GM21786 (cell line): ENCODE results near the gene TRAFD1.

Experiments
- ATAC-seq: cut with Tn5 transposase; IDR thresholded peaks from one replicate; pipeline ENCODE4 v1.9.1; 2021; ENCODE audit not compliant: unreplicated experiment

The TRAFD1 gene

DNA sequence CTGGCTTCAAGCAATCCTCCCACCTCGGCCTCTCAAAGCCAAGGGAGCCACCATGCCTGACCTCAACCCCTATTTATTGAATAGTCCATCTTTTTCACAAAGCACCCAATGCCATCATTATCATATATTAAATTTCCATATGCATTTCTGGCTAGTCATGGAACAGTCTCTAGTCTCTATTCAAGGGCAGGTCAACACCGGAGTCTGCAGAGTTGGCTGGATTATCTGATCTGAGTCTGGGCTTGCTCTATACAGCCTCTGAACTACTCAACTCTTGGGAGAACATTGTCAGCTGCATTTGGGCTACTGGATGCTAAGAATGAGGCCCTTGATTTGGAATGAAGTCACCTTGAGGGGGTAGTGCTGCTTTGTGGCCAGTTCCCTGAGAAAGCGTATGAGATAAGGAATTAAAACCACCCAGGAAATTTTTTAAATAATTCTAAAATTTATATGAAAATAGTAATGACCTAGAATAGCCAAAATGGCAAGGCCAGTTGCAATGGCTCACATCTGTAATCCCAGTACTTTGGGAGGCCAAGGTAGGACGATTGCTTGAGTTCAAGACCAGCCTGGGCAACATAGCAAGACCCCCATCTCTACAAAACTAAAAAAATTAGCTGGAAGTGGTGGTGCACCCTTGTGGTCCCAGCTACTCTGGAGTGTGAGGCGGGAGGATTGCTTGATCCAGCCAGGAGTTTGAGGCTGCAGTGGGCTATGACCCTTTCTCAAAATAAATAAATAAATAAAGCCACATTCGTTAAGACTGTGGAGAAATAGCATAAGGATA lies 9.9 kb upstream of the TRAFD1 start:
- no peak for ATAC-seq

- ATAC-seq = no peak
Observed at GRCh38 chr12:112116232-112117060, 8.9 kb upstream of the TRAFD1 start.

DNA sequence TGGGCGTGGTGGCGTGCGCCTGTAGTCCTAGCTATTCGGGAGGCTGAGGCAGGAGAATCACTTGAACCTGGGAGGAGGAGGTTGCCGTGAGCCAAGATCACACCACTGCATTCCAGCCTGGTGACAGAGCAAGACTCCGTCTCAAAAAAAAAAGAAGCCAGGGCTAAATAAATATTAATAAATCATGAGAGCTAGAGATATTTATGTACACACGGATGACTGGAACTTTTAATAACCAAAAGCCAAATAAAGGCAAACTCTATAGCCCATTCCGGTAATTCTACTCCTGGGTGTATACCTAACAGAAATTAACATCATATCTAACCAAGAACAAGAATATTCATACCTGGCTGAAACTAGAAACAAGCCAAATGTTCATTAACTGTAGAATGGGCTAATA lies 7.7 kb upstream of the TRAFD1 start:
- ATAC-seq = no peak

- no peak for ATAC-seq
Observed at GRCh38 chr12:112121780-112122565, 3.4 kb upstream of the TRAFD1 start.

DNA sequence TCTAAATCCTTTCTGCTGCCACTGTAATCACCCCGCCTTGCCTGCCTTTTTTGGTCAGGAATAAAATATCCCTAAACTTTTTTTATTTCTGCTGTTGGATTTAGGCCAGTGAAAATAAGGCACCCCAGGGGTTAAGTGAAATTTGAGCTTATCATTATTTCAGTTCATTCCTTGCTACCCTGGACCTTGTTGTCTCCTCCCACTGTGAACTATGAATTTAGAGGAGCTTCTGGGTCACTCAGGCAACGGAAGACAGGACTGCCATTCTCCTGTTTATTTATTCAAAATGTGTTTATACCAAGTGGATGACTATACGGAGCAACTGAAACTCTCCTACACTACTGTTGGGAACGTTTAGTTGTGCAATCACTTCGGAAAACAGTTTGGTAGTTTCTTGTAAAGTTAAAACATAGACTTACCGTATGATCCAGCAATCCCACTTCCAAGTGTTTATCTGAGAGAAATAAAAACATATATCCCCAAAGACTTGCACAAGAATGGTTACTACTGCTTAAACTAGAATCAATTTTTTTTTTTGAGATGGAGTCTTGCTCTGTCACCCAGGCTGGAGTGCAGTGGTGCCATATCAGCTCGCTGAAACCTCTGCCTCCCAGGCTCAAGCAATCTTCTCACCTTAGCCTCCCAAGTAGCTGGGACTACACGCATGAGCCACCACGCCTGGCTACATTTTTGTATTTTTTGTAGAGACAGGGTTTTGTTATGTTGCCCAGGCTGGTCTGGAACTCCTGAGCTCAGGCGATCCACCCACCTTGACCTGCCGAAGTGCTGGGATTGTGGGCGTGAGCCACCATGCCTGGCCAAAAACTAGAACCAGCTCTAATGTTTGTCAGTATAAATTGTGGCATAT lies 2.3 kb upstream of the TRAFD1 start:
- no peak for ATAC-seq

DNA sequence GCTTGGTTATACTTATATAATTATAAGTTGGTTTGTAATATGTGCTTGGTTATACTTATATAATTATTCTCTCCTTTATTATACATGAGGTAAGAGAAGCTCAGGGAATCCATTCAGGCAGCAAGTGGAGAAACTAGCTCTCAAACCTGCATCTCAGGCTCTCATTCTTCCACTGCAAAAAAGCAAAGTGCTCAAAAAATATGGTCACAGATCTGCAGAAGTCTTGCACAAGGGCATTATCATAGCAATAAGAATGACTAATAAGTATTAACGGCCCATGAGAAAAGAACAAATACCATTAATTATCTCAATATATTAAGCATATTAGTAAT lies 476 bp upstream of the TRAFD1 start:
- ATAC-seq = no peak

DNA sequence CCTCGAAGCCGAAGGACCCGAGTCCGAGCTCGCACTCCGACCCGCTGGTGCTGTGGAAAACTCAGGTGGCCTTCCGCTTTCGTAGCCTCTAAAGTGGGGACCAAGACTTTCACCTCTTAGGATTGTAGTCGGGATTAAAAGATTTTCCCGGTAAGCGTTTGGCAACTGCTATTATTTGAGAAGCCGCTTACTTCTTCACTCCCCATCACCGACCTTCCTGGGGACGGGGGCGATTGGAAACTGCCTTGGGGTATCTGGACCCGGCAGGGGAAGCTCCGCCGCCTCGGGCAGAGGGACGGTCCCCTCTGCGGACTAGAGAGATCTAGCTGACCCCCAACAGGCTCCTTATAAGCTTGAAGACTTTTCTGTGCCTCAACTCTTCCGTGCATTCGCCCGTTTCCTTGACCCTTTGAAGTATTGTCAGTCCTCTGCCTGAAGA lies 659 bp downstream of the TRAFD1 start:
- ATAC-seq = no peak

- no peak for ATAC-seq
Observed at GRCh38 chr12:112126911-112127310, 1.6 kb downstream of the TRAFD1 start.

DNA sequence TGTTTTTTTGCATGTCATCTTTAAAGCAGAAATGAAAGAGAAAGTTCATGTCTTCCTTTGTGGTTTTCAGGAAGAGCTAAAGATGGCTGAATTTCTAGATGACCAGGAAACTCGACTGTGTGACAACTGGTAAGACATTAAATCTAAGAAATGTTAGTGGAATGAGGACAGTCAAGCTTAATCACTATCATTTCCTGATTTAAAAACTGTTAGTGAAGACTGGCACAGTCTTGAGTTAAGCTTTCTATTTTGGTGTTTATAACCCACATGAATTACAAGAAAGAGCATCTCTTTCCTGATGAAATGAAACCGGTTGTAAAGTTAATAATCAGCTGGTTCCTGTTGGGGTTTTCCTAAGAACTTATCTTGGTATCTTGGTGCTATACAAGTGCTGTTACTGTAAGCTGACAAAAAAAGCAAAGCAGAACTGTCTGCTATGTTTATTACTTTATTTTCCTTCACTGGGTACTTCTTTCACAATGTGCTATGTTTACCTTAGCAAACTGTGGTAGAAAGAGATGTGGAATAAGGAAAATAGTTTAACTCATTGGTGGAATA lies 5.2 kb downstream of the TRAFD1 start:
- ATAC-seq = peak; percentile 64

DNA sequence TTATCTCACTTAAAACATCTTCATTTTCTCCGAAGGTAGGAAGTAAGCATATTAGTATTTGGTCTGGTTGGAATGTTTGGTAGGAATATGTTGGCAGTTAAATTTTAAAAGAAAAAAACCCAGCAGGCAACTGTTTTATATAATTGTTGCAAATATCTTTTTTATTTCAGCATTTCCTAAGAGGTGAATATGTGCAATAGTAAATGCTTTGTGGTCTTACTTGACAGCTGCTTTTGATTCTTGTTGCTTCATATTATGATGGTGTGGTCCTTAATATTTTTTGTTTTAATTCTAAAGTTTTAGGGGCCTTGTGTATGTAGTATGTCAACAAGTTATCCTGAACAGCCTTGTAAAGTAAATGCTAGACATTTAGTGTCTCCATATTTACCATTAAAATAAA lies 6.3 kb downstream of the TRAFD1 start:
- no peak for ATAC-seq

DNA sequence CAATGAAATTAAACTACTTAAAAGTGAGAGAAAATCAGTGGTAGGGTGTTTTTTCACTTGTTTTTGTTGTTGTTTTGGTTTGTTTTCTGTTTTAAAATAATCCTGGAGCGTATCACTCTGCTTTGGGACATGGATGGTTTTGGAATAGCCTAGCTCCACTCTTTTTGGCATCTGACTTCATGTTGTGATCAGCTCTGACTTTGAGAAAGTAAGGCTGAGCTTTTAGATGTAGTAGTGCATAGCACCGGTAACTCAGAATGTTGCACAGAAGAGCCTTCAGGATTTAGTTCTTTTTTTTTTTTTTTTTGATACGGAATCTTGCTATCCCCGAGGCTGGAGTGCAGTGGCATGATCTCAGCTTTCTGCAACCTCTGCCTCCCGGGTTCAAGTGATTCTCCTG lies 8.1 kb downstream of the TRAFD1 start:
- no peak for ATAC-seq

- ATAC-seq = no peak
Observed at GRCh38 chr12:112134731-112135130, 9.4 kb downstream of the TRAFD1 start.

DNA sequence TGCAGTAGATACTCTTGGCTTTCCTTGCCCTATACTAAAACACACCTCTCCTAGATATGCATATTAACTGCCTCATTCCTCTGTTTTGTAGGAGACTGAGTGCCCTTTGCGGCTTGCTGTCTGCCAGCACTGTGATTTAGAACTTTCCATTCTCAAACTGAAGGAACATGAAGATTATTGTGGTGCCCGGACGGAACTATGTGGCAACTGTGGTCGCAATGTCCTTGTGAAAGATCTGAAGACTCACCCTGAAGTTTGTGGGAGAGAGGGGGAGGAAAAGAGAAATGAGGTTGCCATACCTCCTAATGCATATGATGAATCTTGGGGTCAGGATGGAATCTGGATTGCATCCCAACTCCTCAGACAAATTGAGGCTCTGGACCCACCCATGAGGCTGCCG lies 15.4 kb downstream of the TRAFD1 start:
- ATAC-seq = no peak

DNA sequence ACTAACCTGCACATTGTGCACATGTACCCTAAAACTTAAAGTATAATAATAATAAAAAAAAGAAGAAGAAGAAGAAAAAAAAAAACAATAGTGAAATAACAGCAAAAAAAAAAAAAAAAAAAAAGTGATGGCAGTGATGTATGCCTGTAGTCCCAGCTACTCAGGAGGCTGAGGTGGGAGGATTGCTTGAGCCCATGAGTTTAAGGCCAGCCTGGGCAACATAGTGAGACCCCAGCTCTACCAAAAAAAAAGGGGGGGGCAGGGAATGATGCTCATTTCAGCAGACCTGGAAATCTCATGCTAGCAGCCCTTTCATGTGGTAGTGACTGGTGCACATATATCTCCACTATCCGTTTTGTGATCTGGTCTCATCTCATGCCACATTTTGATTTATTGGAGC lies 20.8 kb downstream of the TRAFD1 start:
- ATAC-seq = no peak

GRCh38 chr12:112148031-112148513 lies 22.7 kb downstream of the TRAFD1 start:
- ATAC-seq = no peak

GRCh38 chr12:112149596-112149995 lies 24.2 kb downstream of the TRAFD1 start:
- ATAC-seq = no peak

DNA sequence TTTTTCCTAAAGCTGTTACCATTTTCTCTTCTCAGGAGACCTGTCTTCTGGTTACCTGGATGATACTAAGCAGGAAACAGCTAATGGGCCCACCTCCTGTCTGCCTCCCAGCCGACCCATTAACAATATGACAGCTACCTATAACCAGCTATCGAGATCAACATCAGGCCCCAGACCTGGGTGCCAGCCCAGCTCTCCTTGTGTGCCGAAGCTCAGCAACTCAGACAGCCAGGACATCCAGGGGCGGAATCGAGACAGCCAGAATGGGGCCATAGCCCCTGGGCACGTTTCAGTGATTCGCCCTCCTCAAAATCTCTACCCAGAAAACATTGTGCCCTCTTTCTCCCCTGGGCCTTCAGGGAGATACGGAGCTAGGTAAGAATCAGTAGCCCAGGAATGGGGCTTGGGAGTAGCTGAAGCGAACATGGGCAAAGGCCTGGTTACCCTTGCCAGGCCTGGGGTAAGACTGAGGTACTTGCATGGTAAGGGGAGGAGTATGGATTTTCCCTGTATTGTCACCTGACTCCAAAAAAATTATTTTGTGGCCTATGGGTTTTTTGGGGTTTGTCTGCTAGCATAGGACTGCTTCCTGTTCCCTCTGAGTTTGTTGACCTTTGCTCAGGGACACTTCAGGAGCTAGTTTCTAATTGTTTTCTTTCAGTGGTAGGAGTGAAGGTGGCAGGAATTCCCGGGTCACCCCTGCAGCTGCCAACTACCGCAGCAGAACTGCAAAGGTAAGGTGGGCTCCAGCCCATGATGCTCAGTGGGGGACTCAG lies 26.6 kb downstream of the TRAFD1 start:
- ATAC-seq = no peak

DNA sequence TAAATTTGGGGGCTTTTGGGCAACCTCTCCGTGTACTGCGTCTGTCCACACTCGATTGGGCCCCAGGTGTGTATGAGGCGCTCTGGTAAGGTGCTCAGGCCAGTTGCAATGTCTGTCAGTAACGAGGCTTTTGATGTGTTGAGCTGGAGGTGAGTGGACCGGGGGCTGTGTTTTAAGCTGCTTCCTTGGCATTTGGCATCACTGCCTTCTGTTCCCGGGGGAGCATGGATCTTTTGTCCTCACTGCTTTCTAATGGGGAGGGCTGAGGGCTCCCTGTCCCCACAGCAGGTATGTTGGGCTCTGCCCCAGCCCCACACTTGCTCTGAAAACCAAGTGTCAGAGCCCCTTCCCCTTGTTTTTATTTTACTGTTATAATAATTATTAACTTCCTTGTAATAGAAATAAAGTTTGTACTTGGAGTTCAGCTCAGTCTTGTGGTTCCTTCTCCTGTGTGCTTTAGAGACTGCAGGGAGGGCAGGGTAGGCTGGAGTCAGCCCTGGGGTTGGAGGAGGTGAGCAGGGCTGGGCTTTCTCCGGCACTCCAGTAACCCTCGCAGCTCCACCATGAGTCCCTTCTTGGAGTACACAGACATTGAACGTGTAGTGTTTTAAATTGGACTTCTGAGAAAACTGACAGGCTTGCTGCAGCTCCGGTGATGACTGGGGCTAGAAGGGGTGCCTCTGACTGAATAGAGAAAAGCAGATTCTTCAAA lies 28.0 kb downstream of the TRAFD1 start:
- ATAC-seq = no peak

- no peak for ATAC-seq
Observed at GRCh38 chr12:112153893-112154219, 28.5 kb downstream of the TRAFD1 start.
